SJCRH30 (cell line): ENCODE data around the gene MASTL. TPM values are rescaled to one million over a fixed set of nuclear protein-coding genes. Genes with fewer than 3 reads are reported as not detected.
"Not testable (repeated sequence)": the region's sequence is repeated elsewhere in the genome, so short reads cannot be mapped to it uniquely, and the experiment has no call there.

Source experiments
- DNase-seq, 2 experiments: peaks; one replicate each; pipeline ENCODE4 v3.0.0-alpha.2; 2015 to 2020
- H3K27ac ChIP-seq: fragments of 250-450 bp; sonication (Bioruptor Pico); 2 replicates; pipeline ENCODE4 v1.5.1; 2020; ENCODE audit warnings: mild to moderate bottlenecking, moderate library complexity
- H3K27me3 ChIP-seq: fragments of 250-450 bp; sonication (Bioruptor Pico); 2 replicates; pipeline ENCODE4 v1.5.1; 2020; ENCODE audit warnings: mild to moderate bottlenecking, moderate library complexity
- H3K36me3 ChIP-seq: fragments of 250-450 bp; sonication (Bioruptor Pico); 2 replicates; pipeline ENCODE4 v1.5.1; 2020; ENCODE audit warnings: mild to moderate bottlenecking, moderate library complexity
- H3K4me1 ChIP-seq: fragments of 250-450 bp; sonication (Bioruptor Pico); 2 replicates; pipeline ENCODE4 v1.5.1; 2020; ENCODE audit warnings: mild to moderate bottlenecking, moderate library complexity
- H3K4me3 ChIP-seq: fragments of 250-450 bp; sonication (Bioruptor Pico); 2 replicates; pipeline ENCODE4 v1.5.1; 2020; ENCODE audit warnings: mild to moderate bottlenecking, moderate library complexity
- H3K9me3 ChIP-seq: fragments of 250-450 bp; sonication (Bioruptor Pico); replicated peaks from 2 replicates; pipeline ENCODE4 v1.5.1; 2020; ENCODE audit warnings: mild to moderate bottlenecking, moderate library complexity
- total RNA-seq: library from RNA; depleted of rRNA; stranded (reverse); fragments of >200 nt; shearing (Covaris generic); gene quantifications from 2 replicates; pipeline ENCODE4 v1.2.3, GENCODE V29; 2014; rRNA removed

Gene MASTL
- 78.8 and 86.7 TPM in 2 replicates for total RNA-seq

DNA sequence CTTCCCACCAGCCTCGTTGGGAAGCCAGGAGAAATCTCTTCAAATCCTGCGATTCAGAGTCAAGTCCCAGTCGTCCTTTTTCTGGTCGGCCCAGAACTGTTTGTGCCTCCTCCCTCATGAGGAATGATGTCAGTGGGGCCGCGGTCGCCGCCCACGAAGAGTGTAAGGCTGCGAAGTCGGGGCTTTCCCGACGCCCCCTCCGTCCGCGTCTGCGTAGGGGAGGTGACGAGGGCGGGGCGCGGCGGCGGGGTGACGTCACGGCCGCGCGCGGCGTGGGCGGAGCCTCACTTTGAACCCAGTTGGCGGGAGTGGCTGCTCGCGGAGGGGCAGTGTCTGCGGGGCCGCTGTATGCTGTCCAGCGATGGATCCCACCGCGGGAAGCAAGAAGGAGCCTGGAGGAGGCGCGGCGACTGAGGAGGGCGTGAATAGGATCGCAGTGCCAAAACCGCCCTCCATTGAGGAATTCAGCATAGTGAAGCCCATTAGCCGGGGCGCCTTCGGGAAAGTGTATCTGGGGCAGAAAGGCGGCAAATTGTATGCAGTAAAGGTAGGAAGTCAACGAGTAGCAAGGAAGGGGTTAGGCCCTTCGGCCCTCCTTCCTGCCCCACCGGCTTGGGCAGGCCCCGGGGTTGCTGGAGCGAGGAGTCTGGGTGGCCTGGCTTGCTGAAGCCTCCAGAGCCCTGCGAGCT is at the start of gene MASTL:
Gene MASTL (plus strand): TSS at position 287 of the 689 bp plus-strand sequence. CDS start 75 bp downstream, at position 362.
- no peaks in the 10 kb centered on the region for H3K9me3 ChIP-seq
- H3K27me3 ChIP-seq, result no peaks in the 10 kb centered on the region
- H3K36me3 ChIP-seq, result peaks cover 34% of the 10 kb centered on the region
- H3K4me1 ChIP-seq, result no peaks in the 10 kb centered on the region; the same call in 1 of the 2 replicates
- peak within 1 kb of the TSS; percentile 82 for H3K4me3 ChIP-seq
- peak; percentile 93 to 96 for DNase-seq
- peak within 1 kb of the TSS; percentile 87 for H3K27ac ChIP-seq

DNA sequence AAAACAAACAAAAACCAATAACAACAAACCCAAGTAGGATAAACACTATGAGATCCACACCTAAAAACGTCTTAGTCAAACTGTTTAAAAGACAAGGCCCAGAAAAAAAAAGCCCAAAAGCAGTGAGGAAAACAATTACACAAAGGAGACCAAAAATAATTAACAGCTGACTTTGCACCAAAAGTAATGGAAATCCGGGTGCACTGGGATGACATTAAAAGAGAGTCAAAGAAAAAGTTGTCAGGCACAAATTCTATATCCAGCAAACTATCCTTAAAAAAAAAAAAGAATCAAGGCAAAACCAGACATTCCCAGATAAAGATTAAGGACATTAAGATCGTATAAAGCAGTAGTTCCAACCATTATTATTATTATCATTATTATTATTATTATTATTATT is 47.0 kb upstream of the MASTL start:
- Histone ChIP-seq H3K27me3 (no peaks in the 10 kb centered on the region), H3K4me1 (no peaks in the 10 kb centered on the region), H3K36me3 (peaks cover 59% of the 10 kb centered on the region), H3K4me3 (no peak overlapping the region), H3K27ac (no peak overlapping the region), H3K9me3 (no peaks in the 10 kb centered on the region)
- DNase-seq, result no peak

DNA sequence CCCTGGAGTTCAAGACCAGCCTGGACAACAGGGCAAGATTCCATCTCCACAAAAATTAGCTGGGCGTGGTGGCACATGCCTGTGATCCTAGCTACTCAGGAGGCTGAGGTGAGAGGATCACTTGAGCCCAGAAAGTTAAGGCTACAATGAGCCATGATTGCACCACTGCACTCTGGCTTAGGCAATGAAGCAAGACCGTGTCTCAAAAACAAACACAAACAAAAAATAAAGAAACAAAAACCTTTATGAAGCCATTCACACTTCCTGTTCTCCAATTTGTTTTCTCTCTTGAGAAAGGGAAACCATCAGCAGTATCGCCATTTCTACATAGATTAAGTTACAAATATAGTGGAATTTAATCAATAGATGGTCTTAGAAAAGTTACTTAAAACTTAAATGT is 20.8 kb upstream of the MASTL start:
- no peaks in the 10 kb centered on the region for H3K27me3 ChIP-seq
- H3K9me3 ChIP-seq, result no peaks in the 10 kb centered on the region
- no peak overlapping the region for H3K27ac ChIP-seq
- no peak for DNase-seq
- H3K4me3 ChIP-seq, result no peak overlapping the region
- peaks cover 95% of the 10 kb centered on the region for H3K36me3 ChIP-seq
- H3K4me1 ChIP-seq, result no peaks in the 10 kb centered on the region

DNA sequence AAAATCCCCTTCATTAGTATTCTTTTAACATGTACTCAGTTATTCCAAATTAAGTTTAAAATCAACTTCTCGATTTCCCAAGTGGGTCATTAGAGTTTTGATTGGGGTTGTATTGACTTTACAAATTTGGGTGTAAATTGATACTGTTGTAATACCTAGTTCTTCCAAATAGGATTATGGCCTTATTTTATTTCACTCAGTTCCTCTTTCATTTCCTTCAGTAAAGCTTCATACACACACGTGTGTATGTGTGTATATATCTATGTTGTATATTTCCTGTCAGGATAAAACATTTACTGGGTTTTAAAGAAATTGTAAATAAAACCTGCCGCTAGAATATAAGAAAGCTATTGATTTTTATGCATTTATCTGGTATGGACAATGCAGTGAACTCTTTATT is 16.9 kb upstream of the MASTL start:
- Histone ChIP-seq H3K27me3 (no peaks in the 10 kb centered on the region), H3K9me3 (no peaks in the 10 kb centered on the region), H3K4me1 (no peaks in the 10 kb centered on the region), H3K27ac (no peak overlapping the region), H3K36me3 (peaks cover 94% of the 10 kb centered on the region), H3K4me3 (no peak overlapping the region)
- no peak for DNase-seq

DNA sequence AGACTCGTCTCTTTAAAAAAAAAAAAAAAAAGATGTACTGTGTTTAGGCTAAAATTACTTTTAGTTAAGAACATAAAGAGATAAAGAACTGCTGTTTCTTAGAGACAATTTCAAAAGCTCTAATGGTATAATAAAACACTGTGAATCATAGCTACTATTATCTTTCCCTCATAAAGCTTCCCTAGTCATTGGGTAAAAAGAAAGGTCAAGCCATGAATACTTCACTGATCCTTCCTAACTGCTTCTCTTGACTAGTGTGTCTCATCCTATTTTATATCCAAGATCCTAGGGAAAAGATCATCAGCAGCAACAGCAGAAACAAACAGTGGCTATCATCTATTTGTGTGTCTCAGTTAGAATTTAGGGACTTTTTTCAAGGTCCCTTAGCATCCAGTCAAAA is 11.5 kb upstream of the MASTL start:
- no peaks in the 10 kb centered on the region for H3K27me3 ChIP-seq
- H3K4me1 ChIP-seq, result no peaks in the 10 kb centered on the region
- peaks cover 99% of the 10 kb centered on the region for H3K36me3 ChIP-seq
- H3K27ac ChIP-seq, result no peak overlapping the region
- DNase-seq, result no peak
- no peak overlapping the region for H3K4me3 ChIP-seq
- no peaks in the 10 kb centered on the region for H3K9me3 ChIP-seq

DNA sequence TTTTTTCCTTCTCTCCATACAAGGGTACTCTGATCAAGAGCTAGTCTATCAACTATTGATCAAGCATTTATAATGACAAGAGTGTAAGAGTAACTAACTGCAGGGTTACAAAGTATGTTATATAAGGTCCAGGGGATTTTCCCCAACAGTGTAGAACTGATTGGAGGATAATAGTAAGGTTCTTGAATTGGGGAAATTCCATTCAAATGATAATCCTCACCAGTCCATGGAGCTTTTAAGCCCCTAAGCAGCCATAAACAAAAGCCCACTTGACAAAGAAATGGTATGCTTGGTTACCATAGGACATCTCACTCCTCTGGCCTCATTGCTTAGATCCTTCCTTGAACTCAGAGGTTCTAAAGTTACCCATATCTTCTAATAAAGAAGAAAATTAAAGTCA is 9.2 kb upstream of the MASTL start:
- DNase-seq, result no peak
- Histone ChIP-seq H3K9me3 (no peaks in the 10 kb centered on the region), H3K4me1 (no peaks in the 10 kb centered on the region), H3K36me3 (peaks cover 89% of the 10 kb centered on the region), H3K27me3 (no peaks in the 10 kb centered on the region), H3K27ac (no peak overlapping the region), H3K4me3 (no peak overlapping the region)

DNA sequence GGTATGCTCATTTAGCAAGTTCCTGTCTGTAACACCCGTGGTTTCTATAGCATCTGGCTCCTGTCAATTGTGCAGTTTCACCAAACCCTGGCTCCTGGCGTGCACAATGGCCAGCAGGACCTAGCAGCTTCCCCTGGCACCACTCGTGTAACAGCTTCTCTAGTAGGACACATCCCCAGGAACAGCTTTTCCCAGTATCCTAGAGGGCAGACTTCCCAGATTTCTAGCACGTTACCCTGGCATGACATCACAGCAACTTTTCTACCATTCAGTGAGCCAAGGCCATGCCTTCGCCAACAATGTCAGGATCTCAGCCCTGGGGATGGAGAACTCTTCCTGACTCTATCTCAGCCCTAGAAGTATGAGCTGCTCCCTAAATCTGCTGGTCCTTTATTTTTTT is 7.5 kb upstream of the MASTL start:
- Histone ChIP-seq H3K36me3 (peaks cover 74% of the 10 kb centered on the region), H3K9me3 (no peaks in the 10 kb centered on the region), H3K27ac (no peak overlapping the region), H3K4me3 (no peak overlapping the region), H3K4me1 (no peaks in the 10 kb centered on the region), H3K27me3 (no peaks in the 10 kb centered on the region)
- no peak for DNase-seq

DNA sequence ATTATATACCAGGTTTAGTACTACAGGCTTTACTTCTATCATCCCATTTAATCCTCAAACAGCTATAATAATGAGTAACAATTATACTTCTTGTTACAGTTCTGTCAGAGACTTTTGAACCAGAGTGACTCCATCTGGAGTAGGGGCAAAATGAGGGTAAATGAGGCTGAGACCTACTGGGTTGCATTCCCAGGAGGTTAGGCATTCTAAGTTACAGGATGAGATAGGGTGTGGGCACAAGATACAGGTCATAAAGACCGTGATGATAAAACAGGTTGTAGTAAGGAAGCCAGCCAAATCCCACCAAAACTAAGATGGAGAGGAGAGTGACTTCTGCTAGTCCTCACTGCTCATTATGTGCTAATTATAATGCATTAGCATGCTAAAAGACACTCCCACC is 4.9 kb upstream of the MASTL start:
- Histone ChIP-seq H3K36me3 (peaks cover 48% of the 10 kb centered on the region), H3K27me3 (no peaks in the 10 kb centered on the region), H3K4me3 (no peak overlapping the region), H3K27ac (no peak overlapping the region), H3K4me1 (no peaks in the 10 kb centered on the region), H3K9me3 (no peaks in the 10 kb centered on the region)
- DNase-seq, result no peak

DNA sequence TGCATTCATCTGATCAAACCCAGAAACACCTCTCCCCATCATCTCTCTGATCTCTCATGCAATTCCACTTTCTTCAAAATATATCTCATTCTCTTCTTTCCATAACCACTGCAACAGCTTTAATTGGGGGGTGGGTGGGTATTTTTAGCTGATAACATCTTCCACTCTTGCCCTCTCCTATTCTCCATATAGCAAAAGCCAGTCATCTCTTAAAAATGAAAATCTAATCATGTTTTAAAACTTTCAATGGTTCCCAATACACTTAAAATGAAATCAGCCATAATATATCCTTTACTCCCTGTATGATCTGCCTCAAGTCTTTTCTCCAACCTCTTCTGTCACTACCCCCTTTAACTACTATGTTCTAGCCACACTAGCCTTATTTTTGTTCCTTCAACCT is 2.5 kb upstream of the MASTL start:
- no peaks in the 10 kb centered on the region for H3K9me3 ChIP-seq
- DNase-seq, result no peak
- H3K4me3 ChIP-seq, result peak overlapping the region; percentile 82
- H3K36me3 ChIP-seq, result peaks cover 31% of the 10 kb centered on the region
- no peaks in the 10 kb centered on the region for H3K27me3 ChIP-seq
- no peak overlapping the region for H3K27ac ChIP-seq
- no peaks in the 10 kb centered on the region for H3K4me1 ChIP-seq

DNA sequence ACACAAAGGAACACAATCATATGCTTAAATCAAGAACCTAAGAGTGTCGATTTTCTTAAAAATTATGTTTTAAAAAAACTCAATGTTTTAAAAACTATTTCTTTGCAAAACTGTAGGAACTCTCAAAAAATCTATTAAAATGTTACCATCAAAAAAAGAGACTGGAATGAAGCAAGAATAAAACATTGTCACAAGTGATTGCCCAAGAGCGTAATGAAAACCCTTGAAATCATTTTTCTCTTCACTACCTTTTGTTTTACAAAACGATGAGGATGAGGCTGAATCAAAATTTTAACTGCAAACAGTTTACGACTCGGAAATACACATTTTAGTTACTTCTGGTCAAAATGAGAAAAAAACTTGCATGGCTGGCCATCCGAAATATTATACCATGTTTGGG is 1.8 kb upstream of the MASTL start:
- peak overlapping the region; percentile 87 for H3K27ac ChIP-seq
- peak overlapping the region; percentile 82 for H3K4me3 ChIP-seq
- H3K4me1 ChIP-seq, result no peaks in the 10 kb centered on the region
- H3K36me3 ChIP-seq, result peaks cover 30% of the 10 kb centered on the region
- DNase-seq, result no peak
- no peaks in the 10 kb centered on the region for H3K27me3 ChIP-seq
- no peaks in the 10 kb centered on the region for H3K9me3 ChIP-seq

DNA sequence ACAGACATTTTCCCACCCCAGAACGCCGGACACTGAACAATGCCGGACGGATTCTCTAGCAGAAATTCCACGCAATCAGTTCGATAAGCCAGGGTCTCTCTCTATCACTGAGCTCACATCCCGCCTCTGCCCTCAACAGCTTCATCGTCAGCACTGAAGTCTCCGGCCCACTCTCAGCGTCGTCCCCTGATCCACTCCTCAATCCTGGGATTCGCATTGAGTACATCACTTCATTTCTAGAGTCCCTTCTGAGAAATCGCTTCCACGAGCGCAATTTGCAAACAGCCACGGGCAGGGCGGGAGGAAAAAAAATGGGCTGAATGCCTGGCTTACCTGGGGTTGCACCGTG is 1.3 kb upstream of the MASTL start:
- Histone ChIP-seq H3K4me3 (peak overlapping the region; percentile 82), H3K27ac (peak overlapping the region; percentile 87), H3K4me1 (no peaks in the 10 kb centered on the region), H3K9me3 (no peaks in the 10 kb centered on the region), H3K36me3 (peaks cover 30% of the 10 kb centered on the region), H3K27me3 (no peaks in the 10 kb centered on the region)
- peak; percentile 30 to 57 for DNase-seq

DNA sequence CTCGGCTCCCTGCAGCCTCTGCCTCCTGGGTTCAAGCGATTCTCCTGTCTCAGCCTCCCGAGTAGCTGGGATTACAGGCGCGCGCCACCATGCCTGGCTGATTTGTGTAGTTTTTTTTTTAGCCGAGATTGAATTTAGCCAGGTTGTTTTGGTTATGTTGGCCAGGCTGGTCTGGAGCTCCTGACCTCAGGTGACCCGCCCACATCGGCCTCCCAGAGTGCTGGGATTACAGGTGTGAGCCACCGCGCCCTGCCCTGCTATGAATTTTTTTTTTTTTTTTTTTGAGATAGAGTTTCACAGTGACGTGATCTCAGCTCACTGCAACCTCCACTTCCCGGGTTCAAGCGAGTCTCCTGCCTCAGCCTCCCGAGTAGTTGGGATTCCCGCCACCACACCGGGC is 1.4 kb downstream of the MASTL start:
- not testable (repeated sequence) for H3K27ac ChIP-seq, H3K9me3 ChIP-seq, H3K27me3 ChIP-seq, DNase-seq, H3K4me1 ChIP-seq
- Histone ChIP-seq H3K4me3 (peak overlapping the region; percentile 82), H3K36me3 (peaks cover 43% of the 10 kb centered on the region)

DNA sequence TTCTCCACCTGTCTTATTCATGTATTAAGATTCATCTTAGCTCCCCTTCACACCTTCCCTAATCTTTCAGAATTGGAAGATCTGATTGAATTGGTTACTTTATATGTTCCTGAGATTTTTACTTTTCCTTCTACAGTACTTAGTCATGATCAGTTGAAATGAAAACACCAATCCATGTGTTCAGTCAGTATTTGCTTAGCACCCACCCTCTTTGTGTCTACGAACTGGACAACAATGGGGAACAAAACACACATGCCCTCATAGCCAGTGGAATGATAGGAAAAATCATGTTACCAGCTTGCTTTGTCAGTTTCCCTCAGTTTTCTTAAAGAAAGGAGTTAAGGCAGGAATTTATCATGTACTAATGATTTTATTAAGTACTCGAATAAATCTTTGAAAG is 2.0 kb downstream of the MASTL start:
- no peak overlapping the region for H3K27ac ChIP-seq
- H3K27me3 ChIP-seq, result no peaks in the 10 kb centered on the region
- H3K4me3 ChIP-seq, result peak overlapping the region; percentile 82; the same call in 1 of the 2 replicates
- no peak for DNase-seq
- peaks cover 48% of the 10 kb centered on the region for H3K36me3 ChIP-seq
- H3K4me1 ChIP-seq, result no peaks in the 10 kb centered on the region; the same call in 1 of the 2 replicates
- no peaks in the 10 kb centered on the region for H3K9me3 ChIP-seq

DNA sequence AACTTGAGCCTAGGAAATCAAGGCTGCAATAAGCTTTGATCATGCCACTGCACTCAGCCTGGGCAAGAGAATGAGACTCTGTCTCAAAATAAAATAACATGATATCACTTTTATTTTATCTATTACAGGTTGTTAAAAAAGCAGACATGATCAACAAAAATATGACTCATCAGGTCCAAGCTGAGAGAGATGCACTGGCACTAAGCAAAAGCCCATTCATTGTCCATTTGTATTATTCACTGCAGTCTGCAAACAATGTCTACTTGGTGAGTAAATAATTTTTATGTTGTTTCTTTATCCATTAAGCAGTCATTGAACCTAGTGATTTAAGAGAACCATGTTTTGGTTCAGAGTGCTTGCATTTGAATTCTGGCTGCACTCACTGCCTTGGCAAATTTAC is 3.3 kb downstream of the MASTL start:
- peaks cover 58% of the 10 kb centered on the region for H3K36me3 ChIP-seq
- H3K4me1 ChIP-seq, result no peaks in the 10 kb centered on the region; the same call in 1 of the 2 replicates
- H3K27me3 ChIP-seq, result no peaks in the 10 kb centered on the region
- no peak overlapping the region for H3K4me3 ChIP-seq
- H3K9me3 ChIP-seq, result no peaks in the 10 kb centered on the region
- no peak overlapping the region for H3K27ac ChIP-seq
- no peak for DNase-seq

DNA sequence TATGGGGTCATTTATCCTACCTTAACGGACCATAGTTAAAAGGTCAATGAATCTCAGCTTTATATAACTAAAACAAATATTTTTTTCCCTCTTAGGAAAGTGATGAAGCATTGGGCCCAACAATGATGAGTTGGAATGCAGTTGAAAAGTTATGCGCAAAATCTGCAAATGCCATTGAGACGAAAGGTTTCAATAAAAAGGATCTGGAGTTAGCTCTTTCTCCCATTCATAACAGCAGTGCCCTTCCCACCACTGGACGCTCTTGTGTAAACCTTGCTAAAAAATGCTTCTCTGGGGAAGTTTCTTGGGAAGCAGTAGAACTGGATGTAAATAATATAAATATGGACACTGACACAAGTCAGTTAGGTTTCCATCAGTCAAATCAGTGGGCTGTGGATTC is 14.7 kb downstream of the MASTL start:
- H3K27ac ChIP-seq, result no peak overlapping the region
- no peaks in the 10 kb centered on the region for H3K4me1 ChIP-seq
- no peak overlapping the region for H3K4me3 ChIP-seq
- no peak for DNase-seq
- no peaks in the 10 kb centered on the region for H3K9me3 ChIP-seq
- H3K27me3 ChIP-seq, result no peaks in the 10 kb centered on the region
- H3K36me3 ChIP-seq, result peaks cover 90% of the 10 kb centered on the region

DNA sequence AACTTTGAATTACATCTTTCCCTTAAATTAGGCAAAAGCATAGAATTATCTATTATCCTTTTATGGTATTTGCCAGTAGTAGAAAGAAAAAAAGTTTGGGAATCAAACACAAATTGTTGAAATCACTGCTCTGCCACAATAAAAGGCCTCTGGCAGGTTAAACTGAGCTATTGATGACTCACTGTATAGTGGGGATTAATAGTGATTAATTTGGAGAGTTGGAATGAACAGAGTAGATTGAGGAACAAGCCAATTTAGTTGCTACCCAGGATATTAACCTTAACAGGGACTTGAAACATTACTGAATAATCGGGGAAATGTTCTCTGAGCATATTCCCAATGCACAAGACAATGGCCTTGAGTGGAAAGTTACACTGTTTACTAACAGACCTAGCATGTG is 33.1 kb downstream of the MASTL start:
- no peak overlapping the region for H3K27ac ChIP-seq
- no peaks in the 10 kb centered on the region for H3K27me3 ChIP-seq
- peaks cover 4% of the 10 kb centered on the region for H3K4me1 ChIP-seq
- peaks cover 48% of the 10 kb centered on the region for H3K36me3 ChIP-seq
- no peaks in the 10 kb centered on the region for H3K9me3 ChIP-seq
- DNase-seq, result no peak
- H3K4me3 ChIP-seq, result no peak overlapping the region
